GM19438 (cell line): ENCODE data around the gene EVX1.

Source experiments
- ATAC-seq: cut with Tn5 transposase; IDR thresholded peaks from one replicate; pipeline ENCODE4 v1.9.1; 2021; ENCODE audit warnings: low read depth; ENCODE audit not compliant: unreplicated experiment

The EVX1 gene

GRCh38 chr7:27248427-27248806 is 5.8 kb downstream of the EVX1 start:
- ATAC-seq: no peak

DNA sequence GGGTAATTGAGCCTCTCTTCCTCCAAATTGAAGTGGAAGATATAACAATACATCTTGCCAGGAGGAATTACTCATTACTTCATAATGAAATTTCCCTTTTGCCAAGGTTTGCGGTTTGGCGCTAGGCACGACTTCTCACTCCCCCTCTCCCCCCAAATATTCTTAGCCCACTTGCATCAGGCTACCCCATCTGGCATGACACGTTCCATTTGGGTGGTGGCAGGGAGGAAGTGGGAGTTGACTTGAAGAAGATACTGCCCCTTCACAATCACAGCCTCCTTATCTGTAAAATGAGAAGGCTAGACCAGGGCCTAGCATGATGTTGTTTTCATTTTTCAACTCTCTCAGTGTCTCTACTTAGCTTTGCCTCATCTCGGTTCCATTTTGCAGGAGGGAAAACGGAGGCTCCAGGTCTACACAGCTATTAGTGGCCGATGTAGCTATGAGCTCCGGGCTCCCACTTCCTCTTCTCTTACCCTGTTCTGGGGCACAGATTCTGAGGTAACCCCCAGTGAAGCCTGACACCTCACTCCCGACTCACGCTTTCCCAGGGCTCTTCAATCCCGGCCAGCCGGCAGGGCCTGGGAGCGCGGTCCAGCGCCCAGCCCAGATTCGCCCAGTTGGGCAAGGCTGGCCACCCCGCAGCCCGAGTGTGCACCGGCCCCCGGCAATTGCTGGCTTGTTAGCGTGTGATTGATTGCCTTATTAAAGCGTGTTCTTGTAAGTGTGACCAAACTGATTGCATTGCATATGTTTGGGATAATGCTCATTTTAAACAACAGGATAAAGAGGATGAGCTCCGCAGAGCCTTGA is 6.5 kb downstream of the EVX1 start:
- no peak for ATAC-seq

GRCh38 chr7:27249724-27250556 is 7.3 kb downstream of the EVX1 start:
- no peak for ATAC-seq

DNA sequence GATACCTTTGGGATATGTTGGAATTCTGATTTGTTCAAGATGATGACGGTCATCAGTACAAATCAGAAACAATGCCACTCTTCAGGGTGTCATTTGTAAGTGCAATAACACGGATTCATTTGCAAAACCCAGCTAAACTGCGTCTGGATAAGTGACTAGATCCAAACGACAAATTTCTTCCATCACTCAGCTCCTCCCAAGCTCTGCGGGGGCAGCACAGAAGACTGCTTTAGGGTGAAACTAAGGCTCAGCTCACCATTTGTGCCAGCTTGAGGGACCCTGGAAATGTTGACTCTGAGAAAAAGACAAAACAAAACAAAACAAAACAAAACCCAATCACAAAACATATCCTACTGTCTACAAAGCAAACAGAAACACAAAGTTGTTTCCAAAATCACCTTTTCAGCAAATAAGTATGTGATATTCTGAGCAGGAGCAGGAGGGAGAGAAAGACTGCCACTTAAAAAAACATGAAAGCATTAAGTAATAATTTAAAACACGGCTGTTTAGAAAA is 8.0 kb downstream of the EVX1 start:
- no peak for ATAC-seq

GRCh38 chr7:27251136-27251651 is 8.6 kb downstream of the EVX1 start:
- ATAC-seq: no peak

- ATAC-seq: no peak
Measured at GRCh38 chr7:27251652-27252590, 9.3 kb downstream of the EVX1 start.

GRCh38 chr7:27254625-27255024 is 12.0 kb downstream of the EVX1 start:
- no peak for ATAC-seq

- no peak for ATAC-seq
Measured at GRCh38 chr7:27260211-27260610, 17.6 kb downstream of the EVX1 start.

GRCh38 chr7:27262121-27262520 is 19.5 kb downstream of the EVX1 start:
- ATAC-seq: no peak

GRCh38 chr7:27263781-27264180 is 21.2 kb downstream of the EVX1 start:
- ATAC-seq: no peak

- no peak for ATAC-seq
Measured at GRCh38 chr7:27269455-27269854, 26.9 kb downstream of the EVX1 start.

GRCh38 chr7:27271384-27271783 is 28.8 kb downstream of the EVX1 start:
- ATAC-seq: no peak

DNA sequence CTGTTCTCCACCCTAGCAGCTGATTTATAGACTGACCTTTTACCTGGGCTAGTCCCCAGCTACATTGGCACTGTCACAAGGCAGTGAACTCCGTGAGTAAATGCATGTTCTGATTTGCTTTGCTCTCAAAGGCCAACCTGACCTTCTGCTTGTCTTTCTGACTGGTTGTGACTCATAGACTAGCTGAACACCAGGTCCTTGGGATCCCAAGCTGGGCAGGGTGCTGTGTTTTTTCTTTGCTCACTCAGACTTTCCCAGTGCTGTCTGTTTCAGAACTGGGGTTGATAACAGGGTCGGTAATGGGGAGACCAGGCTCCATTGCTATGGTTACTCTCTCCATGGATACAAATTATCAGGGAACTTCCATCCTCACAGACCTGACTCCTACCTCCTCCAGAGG is 35.0 kb downstream of the EVX1 start:
- ATAC-seq: no peak

DNA sequence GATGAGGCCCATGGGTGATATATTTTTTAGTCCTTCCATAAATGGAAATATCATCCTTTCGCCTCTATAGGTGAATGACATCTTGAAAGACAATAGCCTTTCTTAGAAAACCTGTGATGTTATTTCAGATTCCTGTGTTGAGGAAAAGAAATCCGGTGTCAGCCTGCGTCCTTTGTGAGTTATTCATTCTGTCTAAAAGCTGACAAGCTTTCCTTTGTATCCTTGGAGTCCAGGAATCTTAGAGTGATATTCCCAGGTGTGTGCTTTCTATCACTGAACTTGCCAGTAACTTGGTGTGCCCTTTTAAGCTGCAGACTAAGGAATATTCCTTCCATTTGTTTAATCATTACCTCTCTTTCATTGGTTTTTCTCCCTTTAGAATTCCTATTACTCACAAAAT is 41.0 kb downstream of the EVX1 start:
- no peak for ATAC-seq

- no peak for ATAC-seq
Measured at GRCh38 chr7:27295236-27295635, 52.6 kb downstream of the EVX1 start.

GRCh38 chr7:27297356-27297755 is 54.8 kb downstream of the EVX1 start:
- ATAC-seq: no peak
